ENCODE data around the gene AKAP1. TPM values are rescaled to one million over a fixed set of nuclear protein-coding genes. Genes with fewer than 3 reads are reported as not detected.

Gene AKAP1
- polyA plus RNA-seq, 1 of the 3 experiments (the other 2 are of a cell fraction): 36.3 TPM

DNA sequence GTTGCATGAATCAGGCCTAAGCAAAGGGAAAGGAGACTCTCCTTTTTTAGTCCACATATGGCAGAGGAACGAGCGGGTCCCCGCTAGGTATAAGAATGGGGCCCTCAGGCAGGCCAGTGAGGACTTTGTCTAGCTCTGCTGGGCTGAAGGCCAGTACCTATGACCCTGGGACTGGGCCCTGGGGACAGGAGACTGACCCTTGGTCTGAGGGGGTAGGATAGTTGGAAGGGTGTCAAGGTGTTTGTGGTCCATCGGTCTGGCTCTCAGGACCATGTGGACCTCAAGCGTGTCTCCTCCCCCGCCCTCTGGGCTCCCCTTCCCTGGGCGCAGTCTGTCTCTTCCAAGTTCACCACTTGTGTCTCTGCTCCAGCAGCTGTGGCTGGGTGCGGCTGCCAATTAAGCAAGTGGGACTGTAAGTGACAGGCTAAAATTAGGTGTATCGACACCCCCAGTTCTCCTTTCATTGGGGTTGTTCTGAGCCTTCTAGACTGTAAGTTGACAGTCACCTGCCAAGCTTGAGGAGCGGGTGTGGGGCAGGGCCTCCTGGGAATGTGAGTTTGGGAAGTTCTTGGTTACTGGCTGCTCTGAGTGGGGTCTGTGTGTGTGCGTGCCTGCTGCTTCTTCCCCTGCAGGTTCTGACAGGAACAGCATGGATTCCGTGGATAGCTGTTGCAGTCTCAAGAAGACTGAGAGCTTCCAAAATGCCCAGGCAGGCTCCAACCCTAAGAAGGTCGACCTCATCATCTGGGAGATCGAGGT is 24.5 kb downstream of the AKAP1 start:
- Histone ChIP-seq H3F3A (replicated peaks; ENCODE audit: insufficient read depth) (no peaks in the 10 kb centered on the region), H2AFZ (ENCODE audit: low read depth) (no peak overlapping the region), H3K4me3 (ENCODE audit: low read depth in 2 of 2, low read length in 1 of 2) (no peak overlapping the region), H4K20me1 (ENCODE audit: insufficient read depth) (no peaks in the 10 kb centered on the region), H3K27me3 (ENCODE audit: insufficient read depth) (no peaks in the 10 kb centered on the region), H3K9me2 (no peaks in the 10 kb centered on the region), H3K4me2 (no peak overlapping the region), H3K9me3 (no peaks in the 10 kb centered on the region), H3K27ac (ENCODE audit: low read depth in 2 of 2, low read length in 1 of 2) (no peak overlapping the region), H3K9ac (no peak overlapping the region), H3K79me2 (ENCODE audit: insufficient read depth) (no peaks in the 10 kb centered on the region), H3K36me3 (replicated peaks in 1 of 2; ENCODE audit: control insufficient read depth in 1 of 2, insufficient read depth in 2 of 2, low read length in 1 of 2) (peaks cover 0 to 17% of the 10 kb centered on the region in 2 experiments), H3K4me1 (ENCODE audit: control insufficient read depth in 1 of 2, insufficient read depth in 2 of 2, low read depth in 1 of 2, low read length in 1 of 2) (peaks cover 0 to 19% of the 10 kb centered on the region in 2 experiments; a peak in 1 of 4 replicates)
- TF ChIP-seq CTCF (IDR thresholded peaks at IDR 0.05) (0 out of 2 replicates have a peak, but pooled peaks have one; percentile 22), NRF1 (IDR thresholded peaks at IDR 0.05; ENCODE audit: low read depth, low read length) (no peak), RXRA (IDR thresholded peaks at IDR 0.05; ENCODE audit: borderline replicate concordance, low read depth) (no peak)
- DNase-seq: no peak
- CTCF ChIA-PET: interaction anchor here (0.6 to 5.8 kb wide), 17 partner anchors 9 to 749 kb away, joined by 3 to 36 read pairs (median 6); partner anchors contain the start of genes AKAP1 and SCPEP1
- POLR2A ChIA-PET: no interaction called here
- 92% methylated on average over 14 of the region's 14 CpGs for WGBS (ENCODE audit: low lambda C conversion rate)

GRCh38 chr17:57110152-57110542 is 25.1 kb downstream of the AKAP1 start:
- no peak for DNase-seq
- Histone ChIP-seq H3K27me3 (ENCODE audit: insufficient read depth) (no peaks in the 10 kb centered on the region), H2AFZ (ENCODE audit: low read depth) (no peak overlapping the region), H3K36me3 (replicated peaks in 1 of 2; ENCODE audit: control insufficient read depth in 1 of 2, insufficient read depth in 2 of 2, low read length in 1 of 2) (peaks cover 0 to 23% of the 10 kb centered on the region in 2 experiments), H3K9me3 (no peaks in the 10 kb centered on the region), H3K9ac (no peak overlapping the region), H3K79me2 (ENCODE audit: insufficient read depth) (no peaks in the 10 kb centered on the region), H3K9me2 (no peaks in the 10 kb centered on the region), H3K4me1 (ENCODE audit: control insufficient read depth in 1 of 2, insufficient read depth in 2 of 2, low read depth in 1 of 2, low read length in 1 of 2) (peaks cover 0 to 19% of the 10 kb centered on the region in 2 experiments; a peak in 1 of 4 replicates), H3K4me2 (no peak overlapping the region), H3K4me3 (ENCODE audit: low read depth in 2 of 2, low read length in 1 of 2) (no peak overlapping the region), H3K27ac (ENCODE audit: low read depth in 2 of 2, low read length in 1 of 2) (no peak overlapping the region), H4K20me1 (ENCODE audit: insufficient read depth) (no peaks in the 10 kb centered on the region), H3F3A (replicated peaks; ENCODE audit: insufficient read depth) (no peaks in the 10 kb centered on the region)
- CTCF ChIA-PET: interaction anchor here (0.6 to 5.8 kb wide), 16 partner anchors 8 to 748 kb away, joined by 3 to 36 read pairs (median 6); partner anchors contain the start of genes AKAP1 and SCPEP1
- POLR2A ChIA-PET: no interaction called here
- WGBS (ENCODE audit: low lambda C conversion rate): 75% methylated on average over 5 of the region's 5 CpGs
- TF ChIP-seq RFX5 (IDR thresholded peaks at IDR 0.05; ENCODE audit: low read length) (no peak), NFIC (IDR thresholded peaks at IDR 0.05; ENCODE audit: borderline replicate concordance) (no peak), ZBTB33 (IDR thresholded peaks at IDR 0.05; ENCODE audit: borderline replicate concordance, low read depth) (no peak), FOSL2 (IDR thresholded peaks at IDR 0.05; ENCODE audit: borderline replicate concordance, low read depth) (no peak), EP300 (IDR thresholded peaks at IDR 0.05; ENCODE audit: borderline replicate concordance in 1 of 2, low read depth in 1 of 2, low read length in 1 of 2) (no peak), GATA2 (CRISPR knock-in tag; IDR thresholded peaks at IDR 0.05) (no peak), FOXM1 (IDR thresholded peaks at IDR 0.05; ENCODE audit: low read depth) (no peak), GABPA (IDR thresholded peaks at IDR 0.05; ENCODE audit: low read depth) (no peak), POLR2AphosphoS5 (IDR thresholded peaks at IDR 0.05; ENCODE audit: low read depth, low read length) (no peak), PBX3 (IDR thresholded peaks at IDR 0.05) (no peak), CHD2 (IDR thresholded peaks at IDR 0.05; ENCODE audit: low read length, partially characterized antibody) (no peak), MXI1 (IDR thresholded peaks at IDR 0.05; ENCODE audit: low read depth, low read length) (no peak), RAD21 (IDR thresholded peaks at IDR 0.05; ENCODE audit: low read length) (no peak)
- TF ChIP-seq, protein P1, sequence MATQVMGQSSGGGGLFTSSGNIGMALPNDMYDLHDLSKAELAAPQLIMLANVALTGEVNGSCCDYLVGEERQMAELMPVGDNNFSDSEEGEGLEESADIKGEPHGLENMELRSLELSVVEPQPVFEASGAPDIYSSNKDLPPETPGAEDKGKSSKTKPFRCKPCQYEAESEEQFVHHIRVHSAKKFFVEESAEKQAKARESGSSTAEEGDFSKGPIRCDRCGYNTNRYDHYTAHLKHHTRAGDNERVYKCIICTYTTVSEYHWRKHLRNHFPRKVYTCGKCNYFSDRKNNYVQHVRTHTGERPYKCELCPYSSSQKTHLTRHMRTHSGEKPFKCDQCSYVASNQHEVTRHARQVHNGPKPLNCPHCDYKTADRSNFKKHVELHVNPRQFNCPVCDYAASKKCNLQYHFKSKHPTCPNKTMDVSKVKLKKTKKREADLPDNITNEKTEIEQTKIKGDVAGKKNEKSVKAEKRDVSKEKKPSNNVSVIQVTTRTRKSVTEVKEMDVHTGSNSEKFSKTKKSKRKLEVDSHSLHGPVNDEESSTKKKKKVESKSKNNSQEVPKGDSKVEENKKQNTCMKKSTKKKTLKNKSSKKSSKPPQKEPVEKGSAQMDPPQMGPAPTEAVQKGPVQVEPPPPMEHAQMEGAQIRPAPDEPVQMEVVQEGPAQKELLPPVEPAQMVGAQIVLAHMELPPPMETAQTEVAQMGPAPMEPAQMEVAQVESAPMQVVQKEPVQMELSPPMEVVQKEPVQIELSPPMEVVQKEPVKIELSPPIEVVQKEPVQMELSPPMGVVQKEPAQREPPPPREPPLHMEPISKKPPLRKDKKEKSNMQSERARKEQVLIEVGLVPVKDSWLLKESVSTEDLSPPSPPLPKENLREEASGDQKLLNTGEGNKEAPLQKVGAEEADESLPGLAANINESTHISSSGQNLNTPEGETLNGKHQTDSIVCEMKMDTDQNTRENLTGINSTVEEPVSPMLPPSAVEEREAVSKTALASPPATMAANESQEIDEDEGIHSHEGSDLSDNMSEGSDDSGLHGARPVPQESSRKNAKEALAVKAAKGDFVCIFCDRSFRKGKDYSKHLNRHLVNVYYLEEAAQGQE (IDR thresholded peaks at IDR 0.05; ENCODE audit: low read depth, low read length): no peak

Measured in SK-N-SH (cell line).